Lower lobe of right lung (tissue), 2 donors: ENCODE data around the gene PDE9A. TPM values are rescaled to one million over a fixed set of nuclear protein-coding genes. Genes with fewer than 3 reads are reported as not detected.

Experiments
- ATAC-seq, 2 donors: fragments of 200-7000 bp; cut with Tn5 transposase; one replicate each; pipeline ENCODE4 v1.9.1; 2020 to 2022; ENCODE audit warnings: mild to moderate bottlenecking in 2 of 2, moderate library complexity in 2 of 2
- DNase-seq: peaks from one replicate; pipeline ENCODE4 v3.0.0-alpha.2; 2020
- H3K27ac ChIP-seq: fragments of 200-600 bp; one replicate; pipeline ENCODE4 v1.8.0; 2022
- H3K27me3 ChIP-seq: fragments of 200-600 bp; one replicate; pipeline ENCODE4 v1.8.0; 2022; ENCODE audit warnings: low read depth
- H3K36me3 ChIP-seq: fragments of 200-600 bp; one replicate; pipeline ENCODE4 v1.8.0; 2022; ENCODE audit warnings: mild to moderate bottlenecking
- H3K4me1 ChIP-seq: fragments of 200-600 bp; one replicate; pipeline ENCODE4 v1.8.0; 2022
- H3K4me3 ChIP-seq: fragments of 200-600 bp; one replicate; pipeline ENCODE4 v1.8.0; 2022; ENCODE audit warnings: mild to moderate bottlenecking
- H3K9me3 ChIP-seq: fragments of 200-600 bp; one replicate; pipeline ENCODE4 v1.8.0; 2022
- intact Hi-C: fragments of 100-400 bp; cut with DNase I; formaldehyde crosslinking; loops from one replicate; pipeline ENCODE4 v1.11.0; 2022
- total RNA-seq: library from RNA; stranded (reverse); fragmentation: NEBNext Ultra II Directional; extraction: Animal tissue kit (Norgen Biotek cat#: 25700); gene quantifications from one replicate; pipeline ENCODE4 v1.2.1, GENCODE V29; 2021
- TF ChIP-seq, protein P1 (sequence below): fragments of 200-600 bp; IDR thresholded peaks from one replicate; pipeline ENCODE4 v1.8.0; 2022; ENCODE audit warnings: antibody characterized with exemption, mild to moderate bottlenecking
- donor health status: DM: no; HTN: yes; CAD: no; lungs with severe emphysema.

Gene PDE9A
- total RNA-seq, 1 donor from 2014 or later: 12.8 TPM

DNA sequence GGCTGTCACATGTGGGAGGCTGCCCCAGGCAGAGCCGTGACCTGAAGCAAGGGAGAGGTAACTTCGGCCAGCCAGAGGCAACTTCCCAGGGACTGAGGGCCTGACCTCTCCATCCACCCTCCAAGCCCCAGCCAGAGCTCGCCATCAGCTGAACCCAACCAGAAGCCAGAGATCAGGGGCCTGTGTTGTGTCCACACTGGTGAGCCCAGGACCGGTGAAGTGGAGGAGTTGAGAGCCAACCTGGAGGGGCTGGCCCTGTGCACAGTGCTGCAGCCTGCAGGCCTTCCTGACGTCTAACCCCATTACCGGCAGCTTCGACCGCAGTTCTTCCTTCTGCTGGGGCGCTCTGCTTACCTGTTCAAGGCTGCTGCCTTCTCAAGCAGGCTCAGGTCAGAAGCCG, 19.6 kb upstream of the PDE9A start:
- no peaks in the 10 kb centered on the region for H3K36me3 ChIP-seq
- peaks cover 12% of the 10 kb centered on the region for H3K4me1 ChIP-seq
- H3K27ac ChIP-seq: no peak overlapping the region
- TF ChIP-seq, protein P1, sequence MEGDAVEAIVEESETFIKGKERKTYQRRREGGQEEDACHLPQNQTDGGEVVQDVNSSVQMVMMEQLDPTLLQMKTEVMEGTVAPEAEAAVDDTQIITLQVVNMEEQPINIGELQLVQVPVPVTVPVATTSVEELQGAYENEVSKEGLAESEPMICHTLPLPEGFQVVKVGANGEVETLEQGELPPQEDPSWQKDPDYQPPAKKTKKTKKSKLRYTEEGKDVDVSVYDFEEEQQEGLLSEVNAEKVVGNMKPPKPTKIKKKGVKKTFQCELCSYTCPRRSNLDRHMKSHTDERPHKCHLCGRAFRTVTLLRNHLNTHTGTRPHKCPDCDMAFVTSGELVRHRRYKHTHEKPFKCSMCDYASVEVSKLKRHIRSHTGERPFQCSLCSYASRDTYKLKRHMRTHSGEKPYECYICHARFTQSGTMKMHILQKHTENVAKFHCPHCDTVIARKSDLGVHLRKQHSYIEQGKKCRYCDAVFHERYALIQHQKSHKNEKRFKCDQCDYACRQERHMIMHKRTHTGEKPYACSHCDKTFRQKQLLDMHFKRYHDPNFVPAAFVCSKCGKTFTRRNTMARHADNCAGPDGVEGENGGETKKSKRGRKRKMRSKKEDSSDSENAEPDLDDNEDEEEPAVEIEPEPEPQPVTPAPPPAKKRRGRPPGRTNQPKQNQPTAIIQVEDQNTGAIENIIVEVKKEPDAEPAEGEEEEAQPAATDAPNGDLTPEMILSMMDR: no peak
- intact Hi-C loops: no loop called here
- no peak overlapping the region for H3K4me3 ChIP-seq
- no peaks in the 10 kb centered on the region for H3K9me3 ChIP-seq
- no peak for ATAC-seq
- peak; percentile 33 for DNase-seq
- peaks cover 5% of the 10 kb centered on the region for H3K27me3 ChIP-seq

DNA sequence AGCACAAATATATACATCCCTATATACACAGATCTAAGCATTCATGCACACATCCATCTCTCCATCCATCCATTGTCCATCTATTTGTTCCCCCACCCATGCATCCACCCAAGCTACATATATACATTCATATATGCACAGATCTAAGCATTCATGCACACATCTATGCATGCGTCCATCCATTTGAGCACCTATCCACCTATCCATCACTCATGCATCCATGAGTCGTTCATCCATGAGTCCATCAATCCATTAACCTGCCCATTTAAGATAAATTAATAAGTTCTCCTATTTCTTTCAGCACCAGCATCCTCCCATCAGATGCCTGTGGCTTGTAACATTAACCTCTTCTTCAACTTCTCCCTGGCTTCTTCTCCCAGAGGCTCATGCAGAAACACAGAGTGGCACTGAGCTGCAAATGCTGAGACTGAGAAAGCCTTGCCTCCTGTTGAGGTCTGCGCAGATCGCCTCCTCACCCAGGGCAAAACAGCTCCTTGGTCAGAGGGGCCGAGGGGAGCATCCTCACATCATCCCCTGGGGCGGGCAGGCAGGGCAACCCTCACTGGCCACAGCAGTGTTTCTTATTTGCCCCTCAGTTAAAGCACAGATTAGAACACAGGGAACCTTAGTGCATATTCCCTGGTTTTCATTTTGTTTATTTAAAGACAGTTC, 17.4 kb upstream of the PDE9A start:
- intact Hi-C loops: no loop called here
- peaks cover 15% of the 10 kb centered on the region for H3K27me3 ChIP-seq
- H3K27ac ChIP-seq: no peak overlapping the region

DNA sequence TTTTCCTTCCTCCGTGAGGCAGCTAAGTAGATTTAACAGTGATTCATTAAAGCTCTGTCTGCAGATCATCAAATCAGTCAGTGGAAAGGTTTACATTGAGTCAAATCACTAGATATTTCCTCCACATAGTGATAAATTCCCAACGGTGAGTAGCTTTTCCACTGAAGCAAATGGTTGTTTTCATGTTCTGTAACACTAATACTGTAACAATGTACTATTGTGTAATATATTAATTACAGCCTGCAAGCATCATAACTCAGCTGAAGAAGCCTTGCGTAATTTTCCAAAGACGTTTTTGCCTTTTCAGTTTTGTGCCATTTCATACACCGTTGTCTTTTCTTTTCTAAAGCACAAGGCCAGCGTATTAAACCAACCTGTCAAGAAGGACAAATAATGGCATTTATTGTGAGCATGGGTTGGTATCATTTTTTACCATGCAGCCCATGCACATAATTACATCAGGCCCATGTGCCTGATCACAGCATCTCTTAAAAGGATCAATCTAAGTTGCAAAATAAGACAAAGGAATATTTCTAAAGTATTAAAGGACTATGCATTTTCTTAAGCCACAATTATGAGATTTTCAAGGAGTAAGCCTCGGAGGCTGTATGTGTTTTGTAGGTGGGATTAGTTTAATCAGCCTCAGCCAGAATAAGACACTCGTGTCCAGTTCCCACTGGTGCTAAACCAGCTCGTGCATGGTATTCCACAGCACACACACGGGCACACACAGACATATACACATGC, 16.7 kb upstream of the PDE9A start:
- H3K27ac ChIP-seq: no peak overlapping the region
- H3K36me3 ChIP-seq: no peaks in the 10 kb centered on the region
- no peaks in the 10 kb centered on the region for H3K9me3 ChIP-seq
- peaks cover 15% of the 10 kb centered on the region for H3K27me3 ChIP-seq
- intact Hi-C loops: no loop called here
- H3K4me3 ChIP-seq: no peak overlapping the region
- ATAC-seq: peak; percentile 21 to 24
- peaks cover 32% of the 10 kb centered on the region for H3K4me1 ChIP-seq
- DNase-seq: no peak
- TF ChIP-seq, protein P1: no peak

More for the DNA sequence above, 17.4 kb upstream of the PDE9A start:
- Histone ChIP-seq H3K4me1 (peaks cover 27% of the 10 kb centered on the region), H3K4me3 (no peak overlapping the region), H3K36me3 (no peaks in the 10 kb centered on the region), H3K9me3 (no peaks in the 10 kb centered on the region)
- TF ChIP-seq, protein P1: no peak
- ATAC-seq (no peak), DNase-seq (peak; percentile 6)

DNA sequence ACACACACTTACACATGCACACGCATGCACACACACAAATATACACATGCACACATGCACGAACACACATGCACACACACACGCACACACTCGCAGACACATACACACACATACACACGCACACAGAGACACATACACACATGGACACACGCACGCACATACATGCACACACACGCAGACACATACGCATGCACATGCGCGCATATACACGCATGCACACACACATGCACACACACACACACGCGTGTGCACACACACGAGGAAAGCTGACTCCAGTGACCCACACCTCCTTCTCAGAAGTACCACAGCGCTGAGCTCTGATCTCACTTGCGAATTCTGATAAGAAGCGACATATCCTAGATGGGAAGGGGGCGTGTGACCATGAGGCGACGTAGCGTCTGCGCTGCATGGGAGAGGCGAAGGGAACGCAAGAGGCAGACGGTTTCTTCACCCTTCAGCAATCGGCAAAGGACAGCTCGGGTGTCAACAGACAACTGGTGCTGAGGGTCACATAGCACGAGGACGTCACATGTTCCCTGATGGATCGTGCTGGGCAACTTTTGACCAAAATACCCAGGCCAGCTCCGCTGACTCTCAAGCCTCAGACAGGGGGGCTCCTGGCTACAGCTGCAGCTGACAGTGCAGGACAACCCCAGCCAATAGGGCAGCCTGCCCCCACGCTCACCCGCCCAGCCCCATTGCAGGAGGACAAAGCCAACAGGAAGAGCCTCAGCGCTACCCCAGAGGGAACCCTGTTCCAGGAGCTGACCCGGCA, 16.0 kb upstream of the PDE9A start:
- TF ChIP-seq, protein P1: no peak
- Histone ChIP-seq H3K36me3 (no peaks in the 10 kb centered on the region), H3K4me3 (no peak overlapping the region), H3K9me3 (no peaks in the 10 kb centered on the region), H3K27me3 (peaks cover 15% of the 10 kb centered on the region), H3K27ac (no peak overlapping the region), H3K4me1 (peaks cover 32% of the 10 kb centered on the region)
- peak; percentile 22 for DNase-seq
- intact Hi-C loops: no loop called here
- ATAC-seq: no peak

DNA sequence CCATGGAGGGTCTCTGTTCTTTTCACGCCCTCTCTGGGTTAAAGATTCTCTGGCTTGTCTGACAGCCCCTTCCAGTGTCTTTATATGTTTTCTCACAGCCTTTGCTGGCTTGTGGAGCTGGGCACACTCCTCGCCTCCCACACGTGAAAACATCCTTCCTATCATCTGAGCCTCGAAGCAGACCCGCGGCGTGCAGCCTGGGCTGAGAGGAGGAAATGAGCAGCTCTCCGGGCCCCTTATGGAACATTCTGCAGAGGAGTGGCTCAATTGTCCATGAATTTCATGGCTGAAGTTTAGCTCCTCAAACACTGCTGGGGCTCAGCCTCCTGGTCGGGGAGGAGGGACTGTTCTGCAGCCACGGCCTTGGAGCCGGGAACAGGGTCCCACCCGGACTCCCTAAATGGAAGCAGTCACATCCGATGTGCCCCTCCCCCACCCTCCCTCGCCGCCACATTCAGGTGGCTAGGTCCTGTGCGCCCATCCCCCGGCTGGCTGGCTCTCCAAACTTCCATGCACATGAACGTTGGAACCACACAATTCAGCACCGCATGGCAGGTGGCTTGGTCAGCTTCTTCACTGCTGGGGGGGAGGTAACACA, 15.1 kb upstream of the PDE9A start:
- TF ChIP-seq, protein P1: no peak
- Histone ChIP-seq H3K4me3 (no peak overlapping the region), H3K27ac (no peak overlapping the region), H3K27me3 (peaks cover 15% of the 10 kb centered on the region), H3K9me3 (no peaks in the 10 kb centered on the region), H3K36me3 (no peaks in the 10 kb centered on the region), H3K4me1 (peaks cover 32% of the 10 kb centered on the region)
- no peak for DNase-seq
- intact Hi-C loops: no loop called here
- no peak for ATAC-seq
